Body of pancreas (tissue), 4 donors: ENCODE measurements around the gene CBL. TPM values are rescaled to one million over a fixed set of nuclear protein-coding genes. Genes with fewer than 3 reads are reported as not detected.

Experiments
- ATAC-seq: fragments of 150-250 bp; one replicate; pipeline ENCODE4 v1.9.1; 2016
- DNase-seq, 4 donors: peaks; one replicate each; pipeline ENCODE4 v3.0.0-alpha.2; 2019
- H3K27ac ChIP-seq, 4 donors: fragments of 200-600 bp; sonication (generic); 1 replicate in 3 of 4; 2 replicates in 1 of 4; pipeline versions ENCODE4 v1.5.1 to v1.6.1; 2016 to 2019; ENCODE audit warnings: mild to moderate bottlenecking in 1 of 4, mixed read lengths in 1 of 4, moderate library complexity in 1 of 4
- H3K27me3 ChIP-seq, 2 donors: fragments of 200-600 bp; sonication (generic); one replicate each; pipeline ENCODE4 v1.6.0; 2016; ENCODE audit warnings: mild to moderate bottlenecking in 1 of 2
- H3K36me3 ChIP-seq, 2 donors: fragments of 200-600 bp; sonication (generic); replicated peaks in 1 of 2; 2 replicates each; pipeline ENCODE4 v1.5.1; 2016; ENCODE audit warnings: low read depth in 2 of 2; ENCODE audit not compliant: insufficient read depth in 1 of 2
- H3K4me1 ChIP-seq: fragments of 200-600 bp; sonication (generic); one replicate; pipeline ENCODE4 v1.6.0; 2016
- H3K4me3 ChIP-seq, 2 donors: fragments of 200-600 bp; sonication (generic); 1 replicate in 1 of 2; 2 replicates in 1 of 2; pipeline ENCODE4 v1.5.1; 2016 to 2019
- H3K9me3 ChIP-seq, 3 donors: fragments of 200-600 bp; sonication (generic); 1 replicate in 2 of 3; 2 replicates in 1 of 3; pipeline ENCODE4 v1.5.1; 2016
- POLR2A ChIP-seq, 3 donors: fragments of 450-650 bp; IDR thresholded peaks; one replicate each; pipeline ENCODE4 v1.6.1; 2016; ENCODE audit warnings: antibody characterized with exemption in 3 of 3, mild to moderate bottlenecking in 2 of 3
- WGBS, 2 donors: methylation state at CpG; one replicate each; pipeline ENCODE4 v1.1.5; 2017; 5-methylcytosine and 5-hydroxymethylcytosine counted together
- intact Hi-C: fragments of 100-400 bp; cut with DNase I; formaldehyde crosslinking; loops from one replicate; pipeline ENCODE4 v1.15.1; 2023
- total RNA-seq, 2 donors: library from RNA; depleted of rRNA; stranded (reverse); fragments of >200 nt; gene quantifications; one replicate each; pipeline ENCODE4 v1.1.0, GENCODE V29; 2016
- TF ChIP-seq, protein P1 (sequence below), 7 experiments: fragments of 450-650 bp in 4 of 7; fragments of 200-600 bp in 3 of 7; sonication (generic) in 3 of 7; IDR thresholded peaks; one replicate each; pipeline ENCODE4 v1.5.1; 2016 to 2019; ENCODE audit warnings: antibody characterized with exemption in 7 of 7

Gene CBL
- total RNA-seq, 2 donors from 2014 or later, result 3.0 to 6.5 TPM

DNA sequence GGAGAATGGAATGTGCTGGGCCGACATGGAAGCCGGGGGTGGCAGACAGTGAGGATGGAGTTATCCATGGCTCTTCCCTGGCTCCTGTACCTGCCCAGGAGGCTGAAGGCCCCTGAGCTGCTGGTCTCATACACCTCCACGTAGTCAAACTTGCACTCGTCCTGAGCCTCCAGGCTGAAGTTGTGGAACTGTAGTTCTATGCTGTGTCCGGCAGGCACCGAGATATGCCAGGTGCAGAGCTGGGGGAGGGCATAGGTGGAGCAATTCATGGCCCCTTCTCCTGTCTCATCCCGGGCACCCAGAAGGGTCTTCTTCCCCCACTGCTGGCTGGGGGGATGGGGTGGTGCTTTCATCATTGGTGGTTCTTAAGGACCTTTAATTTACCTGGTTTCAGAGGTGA is 137.6 kb downstream of the CBL start:
- no peak for DNase-seq
- intact Hi-C loops, result no loop called here
- WGBS, 2 donors, result 76 to 86% methylated on average over 7 of the region's 7 CpGs

DNA sequence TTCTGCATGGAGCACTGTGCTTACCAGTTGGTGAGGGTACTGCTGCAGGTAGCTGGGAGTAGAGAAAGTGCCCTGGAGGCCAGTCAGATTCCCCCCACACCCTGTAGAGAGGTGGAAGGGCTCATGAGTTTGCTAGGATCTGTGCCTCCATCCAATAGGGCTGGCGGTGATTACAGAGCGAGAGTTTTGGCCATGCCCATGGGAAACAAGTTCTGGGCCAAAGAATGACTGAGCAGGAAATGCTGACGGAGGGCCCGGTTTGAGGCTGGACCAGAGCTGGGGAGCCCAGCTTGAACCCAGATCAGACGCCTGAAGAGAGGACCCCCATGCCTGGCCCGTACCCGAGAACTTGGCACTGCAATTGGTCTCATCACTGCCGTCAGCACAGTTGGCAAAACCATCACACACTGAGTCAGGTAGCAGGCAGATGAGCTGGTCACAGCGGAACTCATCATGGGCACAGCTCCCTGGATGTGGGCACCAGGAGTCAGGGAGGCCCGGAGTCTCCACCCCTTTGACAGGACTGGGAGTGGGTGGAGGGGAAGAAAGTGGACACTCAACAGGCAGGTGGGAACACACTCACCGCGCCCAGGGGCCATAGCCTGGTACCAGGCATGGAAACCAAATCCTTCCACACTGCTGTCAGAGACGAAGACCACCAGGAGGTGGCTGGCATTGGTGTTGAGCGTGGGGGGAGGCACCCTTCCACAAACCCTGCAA is 138.3 kb downstream of the CBL start:
- H3K36me3 ChIP-seq, result no peaks in the 10 kb centered on the region
- 71 to 76% methylated on average over 8 to 12 of the region's 14 CpGs for WGBS, 2 donors
- TF ChIP-seq POLR2A (IDR thresholded peaks at IDR 0.05), result no peak
- TF ChIP-seq, protein P1, sequence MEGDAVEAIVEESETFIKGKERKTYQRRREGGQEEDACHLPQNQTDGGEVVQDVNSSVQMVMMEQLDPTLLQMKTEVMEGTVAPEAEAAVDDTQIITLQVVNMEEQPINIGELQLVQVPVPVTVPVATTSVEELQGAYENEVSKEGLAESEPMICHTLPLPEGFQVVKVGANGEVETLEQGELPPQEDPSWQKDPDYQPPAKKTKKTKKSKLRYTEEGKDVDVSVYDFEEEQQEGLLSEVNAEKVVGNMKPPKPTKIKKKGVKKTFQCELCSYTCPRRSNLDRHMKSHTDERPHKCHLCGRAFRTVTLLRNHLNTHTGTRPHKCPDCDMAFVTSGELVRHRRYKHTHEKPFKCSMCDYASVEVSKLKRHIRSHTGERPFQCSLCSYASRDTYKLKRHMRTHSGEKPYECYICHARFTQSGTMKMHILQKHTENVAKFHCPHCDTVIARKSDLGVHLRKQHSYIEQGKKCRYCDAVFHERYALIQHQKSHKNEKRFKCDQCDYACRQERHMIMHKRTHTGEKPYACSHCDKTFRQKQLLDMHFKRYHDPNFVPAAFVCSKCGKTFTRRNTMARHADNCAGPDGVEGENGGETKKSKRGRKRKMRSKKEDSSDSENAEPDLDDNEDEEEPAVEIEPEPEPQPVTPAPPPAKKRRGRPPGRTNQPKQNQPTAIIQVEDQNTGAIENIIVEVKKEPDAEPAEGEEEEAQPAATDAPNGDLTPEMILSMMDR (IDR thresholded peaks at IDR 0.05), result no peak
- no peak for DNase-seq
- intact Hi-C loops, result no loop called here
- H3K27me3 ChIP-seq, result no peaks in the 10 kb centered on the region
- H3K4me3 ChIP-seq, result no peak overlapping the region
- H3K9me3 ChIP-seq, result no peaks in the 10 kb centered on the region
- H3K4me1 ChIP-seq, result peaks cover 24% of the 10 kb centered on the region
- ATAC-seq, result no peak
- no peak overlapping the region for H3K27ac ChIP-seq

More for the DNA sequence above, 137.6 kb downstream of the CBL start:
- TF ChIP-seq POLR2A (IDR thresholded peaks at IDR 0.05), result no peak
- TF ChIP-seq, protein P1 (IDR thresholded peaks at IDR 0.05), result no peak
- no peak for ATAC-seq
- Histone ChIP-seq H3K36me3 (no peaks in the 10 kb centered on the region), H3K4me1 (peaks cover 31% of the 10 kb centered on the region), H3K9me3 (no peaks in the 10 kb centered on the region), H3K4me3 (no peak overlapping the region), H3K27me3 (no peaks in the 10 kb centered on the region), H3K27ac (no peak overlapping the region)

DNA sequence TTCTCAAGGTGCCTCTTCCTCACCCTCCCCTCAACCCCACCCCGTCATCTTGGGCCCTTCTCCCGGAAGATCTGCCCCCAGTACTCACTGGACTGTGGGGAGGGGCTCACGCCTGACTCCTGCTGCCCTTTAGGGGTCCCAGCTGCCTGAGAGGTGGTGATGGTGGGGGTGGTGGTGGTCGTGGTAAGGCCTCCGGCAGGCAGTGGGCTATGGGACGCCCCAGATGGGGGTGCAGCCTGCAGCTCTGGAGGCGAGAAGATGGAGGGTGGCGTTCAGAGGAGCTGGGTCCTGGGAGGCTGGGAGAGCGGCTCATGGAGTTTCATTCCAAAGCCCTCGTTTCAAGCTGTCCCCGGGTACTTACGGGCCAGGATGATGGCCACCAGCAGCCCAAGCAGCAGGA is 139.5 kb downstream of the CBL start:
- intact Hi-C loops, result no loop called here
- H3K27ac ChIP-seq, result no peak overlapping the region
- H3K4me3 ChIP-seq, result no peak overlapping the region
- ATAC-seq, result no peak
- WGBS, 2 donors, result 84 to 88% methylated on average over 9 to 11 of the region's 12 CpGs
- no peak for DNase-seq
- H3K36me3 ChIP-seq, result no peaks in the 10 kb centered on the region
- no peak for TF ChIP-seq POLR2A (IDR thresholded peaks at IDR 0.05)
- TF ChIP-seq, protein P1 (IDR thresholded peaks at IDR 0.05), result no peak
- H3K9me3 ChIP-seq, result no peaks in the 10 kb centered on the region
- peaks cover 12% of the 10 kb centered on the region for H3K4me1 ChIP-seq
- H3K27me3 ChIP-seq, result no peaks in the 10 kb centered on the region

DNA sequence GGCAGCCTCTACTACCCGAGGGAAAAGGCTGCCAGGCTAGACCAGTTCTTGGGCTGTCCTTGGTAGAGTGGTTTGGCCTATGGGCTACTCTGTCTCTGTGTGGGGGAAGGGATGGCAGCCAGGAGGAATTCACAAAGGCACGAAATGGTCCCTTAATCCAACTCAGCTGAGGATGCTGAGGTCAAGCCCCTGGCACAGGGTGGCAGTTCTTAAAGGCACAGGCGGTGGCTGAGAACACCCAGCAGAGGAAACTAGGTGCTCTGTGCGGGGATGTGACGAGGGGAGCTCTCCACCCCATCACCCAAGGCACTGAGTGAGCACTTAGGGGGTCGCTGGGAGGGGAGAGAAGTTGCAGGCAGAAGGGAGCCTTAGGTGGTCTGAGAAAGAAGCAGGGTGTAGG is 140.5 kb downstream of the CBL start, which contains the start of gene MFRP:
Gene MFRP (minus strand): TSS at position 101 of the 400 bp plus-strand sequence. CDS start 192 bp downstream, outside the sequence.
- ATAC-seq (no peak), DNase-seq (no peak)
- no peaks in the 10 kb centered on the region for H3K27me3 ChIP-seq
- H3K36me3 ChIP-seq, result no peaks in the 10 kb centered on the region
- TF ChIP-seq, protein P1 (IDR thresholded peaks at IDR 0.05), result no peak
- no peak for TF ChIP-seq POLR2A (IDR thresholded peaks at IDR 0.05)
- no peak within 1 kb of the TSS for H3K27ac ChIP-seq
- intact Hi-C loops, result no loop called here
- peaks cover 3% of the 10 kb centered on the region for H3K4me1 ChIP-seq
- no peaks in the 10 kb centered on the region for H3K9me3 ChIP-seq
- WGBS, 2 donors, result 44 to 48% methylated on average over 6 of the region's 6 CpGs
- no peak within 1 kb of the TSS for H3K4me3 ChIP-seq

DNA sequence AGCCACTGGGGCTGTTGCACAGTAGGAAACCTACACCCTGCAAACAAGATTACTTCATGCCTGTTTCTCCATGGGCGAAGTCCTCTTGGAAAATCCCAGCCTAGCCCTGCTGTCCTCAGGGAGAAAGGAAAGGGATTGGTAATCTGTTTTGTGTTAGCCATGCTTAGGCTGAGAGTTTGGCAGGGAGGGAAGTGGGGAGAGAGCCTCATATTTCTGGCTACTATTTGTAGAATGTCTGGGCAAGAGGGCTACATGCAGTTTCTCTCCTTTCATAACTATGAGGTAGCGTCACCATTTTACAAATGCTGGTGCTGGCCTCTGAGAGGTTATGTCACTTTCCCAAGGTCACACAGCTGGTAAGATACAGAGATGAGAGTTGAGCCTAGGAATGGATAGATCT is 141.1 kb downstream of the CBL start:
- no peaks in the 10 kb centered on the region for H3K4me1 ChIP-seq
- no peak overlapping the region for H3K4me3 ChIP-seq
- TF ChIP-seq, protein P1 (IDR thresholded peaks at IDR 0.05), result no peak
- no peak for TF ChIP-seq POLR2A (IDR thresholded peaks at IDR 0.05)
- ATAC-seq (peak; percentile 19), DNase-seq (no peak)
- no peaks in the 10 kb centered on the region for H3K9me3 ChIP-seq
- H3K27me3 ChIP-seq, result no peaks in the 10 kb centered on the region
- intact Hi-C loops, result no loop called here
- no peaks in the 10 kb centered on the region for H3K36me3 ChIP-seq
- H3K27ac ChIP-seq, result no peak overlapping the region
- 67 to 73% methylated on average over 2 of the region's 2 CpGs for WGBS, 2 donors
